HepG2 (cell line): ENCODE data around the gene TTPAL. TPM values are rescaled to one million over a fixed set of nuclear protein-coding genes. Genes with fewer than 3 reads are reported as not detected.

Experiments
- CREBL2 ChIP-seq: sonication (generic); formaldehyde crosslinking; IDR thresholded peaks from 2 replicates; pipeline ENCODE4 v1.8.1; 2023; ENCODE audit warnings: missing genetic modification reagents, mild to moderate bottlenecking, borderline replicate concordance
- GRHL1 ChIP-seq: sonication (generic); formaldehyde crosslinking; conservative IDR thresholded peaks from 2 replicates; pipeline ENCODE4 v1.8.0; 2022; ENCODE audit warnings: missing genetic modification reagents
- HNF1A ChIP-seq, 2 experiments: sonication (generic) in 1 of 2; formaldehyde crosslinking in 1 of 2; IDR thresholded peaks; 2 replicates each; pipeline versions ENCODE4 v1.4.0 to v1.6.1; 2016 to 2020; ENCODE audit warnings: borderline replicate concordance in 1 of 2, low read depth in 1 of 2, mild to moderate bottlenecking in 1 of 2, missing genetic modification reagents in 1 of 2
- HNF1B ChIP-seq: sonication (generic); formaldehyde crosslinking; IDR thresholded peaks from 2 replicates; pipeline ENCODE4 v1.5.1; 2020; ENCODE audit warnings: mild to moderate bottlenecking, moderate library complexity, missing genetic modification reagents
- PATZ1 ChIP-seq: sonication (generic); formaldehyde crosslinking; IDR thresholded peaks from 2 replicates; pipeline ENCODE4 v1.4.0; 2020; ENCODE audit warnings: missing genetic modification reagents
- PITX1 ChIP-seq: sonication (generic); formaldehyde crosslinking; IDR thresholded peaks from 2 replicates; pipeline ENCODE4 v1.5.1; 2020; ENCODE audit warnings: mild to moderate bottlenecking, missing genetic modification reagents
- SALL1 ChIP-seq: sonication (generic); formaldehyde crosslinking; IDR thresholded peaks from 2 replicates; pipeline ENCODE4 v1.8.0; 2022; ENCODE audit warnings: mild to moderate bottlenecking, missing genetic modification reagents
- SIN3A ChIP-seq: IDR thresholded peaks from 2 replicates; pipeline ENCODE4 v1.6.1; 2011; ENCODE audit warnings: low read depth, mild to moderate bottlenecking, control low read depth, low read length, borderline replicate concordance
- ZNF280B ChIP-seq: sonication (generic); formaldehyde crosslinking; IDR thresholded peaks from 2 replicates; pipeline ENCODE4 v1.5.0; 2020; ENCODE audit warnings: missing genetic modification reagents, mild to moderate bottlenecking, borderline replicate concordance
- ZNF280D ChIP-seq: sonication (generic); formaldehyde crosslinking; IDR thresholded peaks from 2 replicates; pipeline ENCODE4 v1.5.1; 2020; ENCODE audit warnings: mild to moderate bottlenecking, missing genetic modification reagents
- polyA plus RNA-seq, 8 experiments: library from polyadenylated mRNA; depleted of rRNA in 3 of 8; stranded (reverse) in 7 of 8; unstranded in 1 of 8; fragments of >200 nt; fragmentation: Illumina TruSeq in 4 of 8; extraction: Trizol in 4 of 8; gene quantifications; 2 replicates each; pipeline versions ENCODE4 v1.2.1 to v1.2.3, GENCODE V29; 2011 to 2016; ENCODE audit warnings: low read depth in 4 of 8, missing spikeins in 1 of 8, mixed read lengths in 1 of 8; ENCODE audit not compliant: insufficient read depth in 1 of 8
- total RNA-seq, 5 experiments: library from RNA; depleted of rRNA; stranded (reverse); fragments of >200 nt; fragmentation: Illumina TruSeq; extraction: Trizol; gene quantifications; 2 replicates each; pipeline ENCODE4 v1.2.3, GENCODE V29; 2016; ENCODE audit warnings: low read depth in 1 of 5

TTPAL gene
- total and polyA plus RNA-seq, 2 of the 13 experiments (the other 11 are each of a cell fraction or from before 2014, with no cell fraction given) = 4.3 to 18.8 TPM

GRCh38 chr20:44450903-44451450 lies 24.7 kb upstream of the TTPAL start (continued):
- TF ChIP-seq HNF1A (IDR thresholded peaks at IDR 0.05; ENCODE audit: low read depth) (no peak), HNF1A (CRISPR knock-in tag; IDR thresholded peaks at IDR 0.05; ENCODE audit: borderline replicate concordance) (no peak), PATZ1 (CRISPR knock-in tag) (no peak), SIN3A (no peak), CREBL2 (CRISPR knock-in tag) (no peak), HNF1B (peak; percentile 54; the same call in 1 of the 2 replicates), SALL1 (CRISPR knock-in tag) (peak; percentile 53; the same call in 1 of the 2 replicates), GRHL1 (no peak), ZNF280D (CRISPR knock-in tag) (0 out of 2 replicates have a peak, but pooled peaks have one; percentile 14), PITX1 (CRISPR knock-in tag) (peak; percentile 12; the same call in 1 of the 2 replicates), ZNF280B (CRISPR knock-in tag) (0 out of 2 replicates have a peak, but pooled peaks have one; percentile 25)
